Measurements from ENCODE around the gene KCNT2.

- TF ChIP-seq CTCF (IDR thresholded peaks at IDR 0.05; ENCODE audit: low read depth, low read length, poor library complexity, severe bottlenecking) (no peak), EZH2phosphoT487 (IDR thresholded peaks at IDR 0.05; ENCODE audit: borderline replicate concordance, low read length) (no peak)
Observed at GRCh38 chr1:196559314-196559713, 48.9 kb downstream of the KCNT2 start.

All from DOHH2 (cell line).